ENCODE measurements around the gene CDK1. TPM values are rescaled to one million over a fixed set of nuclear protein-coding genes. Genes with fewer than 3 reads are reported as not detected.

Gene CDK1
- total and polyA plus RNA-seq, 2 donors (not counting 1 experiment from before 2014, with no cell fraction given): 0.54 to 0.71 TPM

DNA sequence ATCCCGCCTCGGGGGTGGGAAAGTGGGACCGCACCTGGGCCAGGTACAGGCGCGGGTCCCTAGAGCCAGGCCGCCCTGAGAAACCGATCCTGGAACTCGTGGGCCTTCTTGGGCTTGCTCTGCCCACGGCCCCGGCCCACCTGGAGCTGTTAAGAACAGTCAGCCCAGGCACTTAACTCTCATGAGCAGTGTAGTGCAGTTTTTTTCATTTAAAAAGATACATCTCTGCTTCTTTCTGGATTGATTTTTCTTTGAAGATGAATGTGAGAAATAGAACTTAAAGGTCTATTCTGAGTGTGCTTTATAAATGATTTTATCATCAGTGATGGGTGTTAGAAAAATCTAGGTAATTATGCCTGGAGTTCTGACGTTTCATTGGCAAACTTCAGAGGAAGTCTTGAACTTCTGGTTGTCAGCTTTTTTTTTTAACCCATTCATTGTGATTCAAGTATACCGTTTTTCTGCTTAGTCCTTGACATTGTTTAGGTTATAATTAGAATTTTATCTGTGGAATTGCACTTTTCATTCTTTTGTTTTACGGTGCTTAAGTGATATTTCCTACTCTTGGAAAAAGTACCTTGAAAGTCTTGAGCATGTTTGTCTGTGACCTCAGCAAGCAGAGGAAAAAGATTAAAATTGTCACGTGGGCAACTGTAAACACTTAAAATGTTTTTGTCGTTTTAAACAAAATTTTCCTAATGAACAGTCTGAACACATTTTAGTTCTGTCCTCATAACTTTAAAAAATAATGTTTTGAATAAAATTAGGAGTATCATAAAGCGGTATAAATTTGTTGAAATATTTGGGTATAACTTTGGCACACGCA is 906 bp downstream of the CDK1 start:
- ChIA-PET CTCF (interaction anchor here (1.1 kb wide), 1 partner anchor 371 kb away, joined by 3 read pairs; no protein-coding TSS in a partner anchor), POLR2A (no interaction called here)
- H3K4me3 ChIP-seq (ENCODE audit: control extremely low read depth in 1 of 5, extremely low read depth in 1 of 5, insufficient read depth in 1 of 5, low read depth in 2 of 5, low read length in 4 of 5): peak overlapping the region; percentile 45 to 77 (median 56)
- peak overlapping the region; percentile 98 for H3K4me3 Mint-ChIP-seq
- peaks cover 9% of the 10 kb centered on the region in 2 donors for H3K4me1 ChIP-seq (ENCODE audit: control insufficient read depth in 2 of 2, insufficient read depth in 2 of 2, low read length in 2 of 2)
- H3K36me3 ChIP-seq (replicated peaks in 1 of 2; ENCODE audit: control extremely low read depth in 1 of 2, control insufficient read depth in 1 of 2, extremely low read depth in 1 of 2, insufficient read depth in 2 of 2, low read length in 1 of 2): no peaks in the 10 kb centered on the region
- TF ChIP-seq CTCF (IDR thresholded peaks at IDR 0.05) (no peak), EZH2 (IDR thresholded peaks at IDR 0.05; ENCODE audit: borderline replicate concordance, insufficient read depth, low read depth, low read length, poor library complexity, severe bottlenecking) (no peak)
- intact Hi-C loops (cut with micrococcal nuclease): loop anchor here (1.0 to 2.0 kb wide), 5 partner anchors 46 to 873 kb away; partner anchors contain the start of genes CCDC6 and RHOBTB1
- H3K9me3 ChIP-seq (ENCODE audit: control extremely low read depth in 1 of 3, control insufficient read depth in 2 of 3, insufficient read depth in 1 of 3, low read length in 2 of 3): no peaks in the 10 kb centered on the region
- WGBS (ENCODE audit: insufficient coverage): 9% methylated on average over 11 of the region's 17 CpGs
- H3K9me3 Mint-ChIP-seq (ENCODE audit: insufficient read depth): no peaks in the 10 kb centered on the region
- no peak overlapping the region for H3K27ac Mint-ChIP-seq
- peak overlapping the region; percentile 79 for H3K9ac ChIP-seq (ENCODE audit: low read length)
- peak overlapping the region; percentile 91 for H2AFZ ChIP-seq (ENCODE audit: insufficient read depth, low read depth, low read length, poor library complexity, severe bottlenecking)
- peak overlapping the region; percentile 93 for H3K4me2 ChIP-seq (replicated peaks; ENCODE audit: low read depth, low read length, poor library complexity, severe bottlenecking)
- H3K27me3 Mint-ChIP-seq: no peaks in the 10 kb centered on the region
- ATAC-seq (ENCODE audit: low read depth) (no peak), DNase-seq (no peak)
- H3K27me3 ChIP-seq (replicated peaks in 1 of 4; ENCODE audit: control extremely low read depth in 1 of 4, control insufficient read depth in 3 of 4, insufficient read depth in 4 of 4, low read length in 3 of 4): no peaks in the 10 kb centered on the region
- H3K27ac ChIP-seq (ENCODE audit: low read length in 2 of 2): no peak overlapping the region
- no peaks in the 10 kb centered on the region for H4K20me1 ChIP-seq (ENCODE audit: control insufficient read depth, insufficient read depth, low read length, poor library complexity, severe bottlenecking)
- H3K4me1 Mint-ChIP-seq: peaks cover 15% of the 10 kb centered on the region
- H3K79me2 ChIP-seq (ENCODE audit: control insufficient read depth, insufficient read depth, low read length): peaks cover 13% of the 10 kb centered on the region

DNA sequence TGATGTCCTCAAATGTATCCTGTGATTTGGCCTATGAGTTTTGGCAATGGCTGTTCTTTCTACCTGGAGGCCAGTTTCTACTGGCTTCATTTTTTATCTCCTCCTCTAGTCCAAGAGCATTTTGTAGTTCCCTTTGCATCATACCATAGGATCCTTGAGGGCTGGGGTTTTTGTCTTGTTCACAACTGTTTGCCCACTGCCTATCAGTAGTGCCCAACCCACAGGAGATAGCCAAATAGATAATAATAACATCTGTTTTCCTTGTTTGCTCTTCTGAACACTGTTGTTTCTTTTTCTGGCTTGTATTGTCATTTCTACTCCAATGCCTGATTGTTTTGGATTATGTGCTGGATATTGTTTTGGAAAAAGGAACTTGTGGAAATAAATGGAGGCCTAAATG is 3.4 kb downstream of the CDK1 start:
- no peaks in the 10 kb centered on the region for H3K36me3 ChIP-seq (replicated peaks in 1 of 2; ENCODE audit: control extremely low read depth in 1 of 2, control insufficient read depth in 1 of 2, extremely low read depth in 1 of 2, insufficient read depth in 2 of 2, low read length in 1 of 2)
- H3K4me3 Mint-ChIP-seq: no peak overlapping the region
- H3K9me3 Mint-ChIP-seq (ENCODE audit: insufficient read depth): no peaks in the 10 kb centered on the region
- DNase-seq: no peak
- ChIA-PET POLR2A (no interaction called here), CTCF (no interaction called here)
- ATAC-seq (ENCODE audit: low read depth): no peak
- peaks cover 14% of the 10 kb centered on the region for H3K79me2 ChIP-seq (ENCODE audit: control insufficient read depth, insufficient read depth, low read length)
- intact Hi-C loops (cut with micrococcal nuclease): no loop called here
- peaks cover 17% of the 10 kb centered on the region for H3K4me1 Mint-ChIP-seq
- no peaks in the 10 kb centered on the region for H4K20me1 ChIP-seq (ENCODE audit: control insufficient read depth, insufficient read depth, low read length, poor library complexity, severe bottlenecking)
- peak overlapping the region; percentile 27 for H2AFZ ChIP-seq (ENCODE audit: insufficient read depth, low read depth, low read length, poor library complexity, severe bottlenecking)
- TF ChIP-seq EZH2 (IDR thresholded peaks at IDR 0.05; ENCODE audit: borderline replicate concordance, insufficient read depth, low read depth, low read length, poor library complexity, severe bottlenecking) (no peak), CTCF (IDR thresholded peaks at IDR 0.05) (no peak)
- H3K27ac Mint-ChIP-seq: no peak overlapping the region
- H3K9me3 ChIP-seq (ENCODE audit: control extremely low read depth in 1 of 3, control insufficient read depth in 2 of 3, insufficient read depth in 1 of 3, low read length in 2 of 3): no peaks in the 10 kb centered on the region
- no peaks in the 10 kb centered on the region for H3K27me3 Mint-ChIP-seq
- H3K4me3 ChIP-seq (ENCODE audit: control extremely low read depth in 1 of 5, extremely low read depth in 1 of 5, insufficient read depth in 1 of 5, low read depth in 2 of 5, low read length in 4 of 5): no peak overlapping the region
- no peak overlapping the region for H3K4me2 ChIP-seq (replicated peaks; ENCODE audit: low read depth, low read length, poor library complexity, severe bottlenecking)
- no peaks in the 10 kb centered on the region for H3K27me3 ChIP-seq (replicated peaks in 1 of 4; ENCODE audit: control extremely low read depth in 1 of 4, control insufficient read depth in 3 of 4, insufficient read depth in 4 of 4, low read length in 3 of 4)
- H3K9ac ChIP-seq (ENCODE audit: low read length): no peak overlapping the region
- H3K27ac ChIP-seq (ENCODE audit: low read length in 2 of 2): no peak overlapping the region
- peaks cover 9% of the 10 kb centered on the region in 2 donors for H3K4me1 ChIP-seq (ENCODE audit: control insufficient read depth in 2 of 2, insufficient read depth in 2 of 2, low read length in 2 of 2)

All from B cell (primary cell).